Embryonic facial prominence (tissue), 1 donor: ENCODE data around the gene JAKMIP1.

Experiments used
- DNase-seq: peaks from one replicate; pipeline ENCODE4 v3.0.0-alpha.2; 2016; ENCODE audit errors: extremely low spot score

JAKMIP1 gene

DNA sequence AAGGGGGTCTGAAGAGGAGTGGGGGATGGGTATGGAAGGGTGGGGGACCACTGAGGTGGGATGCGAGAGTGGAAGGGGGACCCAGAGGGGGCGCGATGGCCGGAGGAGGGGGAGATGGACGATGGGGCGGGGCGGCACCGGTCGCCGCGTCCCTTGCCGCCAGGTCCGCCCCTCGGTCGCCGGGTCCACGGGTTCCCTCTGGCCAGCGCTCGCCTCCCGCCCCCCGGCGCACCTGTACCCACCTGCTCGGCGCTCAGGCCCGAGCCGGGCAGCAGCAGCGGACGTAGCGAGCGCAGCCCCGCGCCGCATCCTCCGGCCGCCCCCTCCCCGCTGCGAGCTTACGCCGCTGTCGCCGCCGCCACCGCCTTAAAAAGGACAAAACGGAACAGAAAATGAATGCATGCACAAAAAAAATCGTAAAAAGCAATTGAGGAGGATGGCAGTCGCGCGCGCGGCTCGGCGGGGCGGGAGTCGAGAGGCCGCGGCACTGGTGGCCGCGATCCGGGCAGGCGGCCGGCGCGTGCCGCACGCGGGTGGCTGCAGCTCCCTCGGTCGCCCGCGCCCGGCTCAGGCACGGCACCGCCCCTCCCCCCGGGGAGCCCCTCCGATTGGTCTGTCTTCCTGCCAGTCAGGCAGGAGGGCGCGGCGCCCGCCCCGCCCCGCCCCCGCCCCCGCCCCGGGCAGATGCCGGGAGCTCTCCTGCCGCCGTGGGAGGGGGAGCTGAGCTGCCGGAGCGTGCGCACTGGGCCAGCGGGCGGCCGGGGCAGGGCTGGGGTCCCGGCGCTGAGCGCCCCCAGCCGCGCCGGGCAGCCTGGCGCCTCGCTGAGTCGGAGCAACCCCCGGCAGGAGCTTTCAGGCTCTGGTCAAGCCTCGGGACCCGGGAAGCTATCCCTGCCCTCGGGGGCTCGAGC lies at the start of gene JAKMIP1:
Gene JAKMIP1, minus strand, starts transcription at position 539 of the 911 bp plus-strand sequence. CDS start 87,699 bp downstream, outside the sequence.
- peak; percentile 21 for DNase-seq

DNA sequence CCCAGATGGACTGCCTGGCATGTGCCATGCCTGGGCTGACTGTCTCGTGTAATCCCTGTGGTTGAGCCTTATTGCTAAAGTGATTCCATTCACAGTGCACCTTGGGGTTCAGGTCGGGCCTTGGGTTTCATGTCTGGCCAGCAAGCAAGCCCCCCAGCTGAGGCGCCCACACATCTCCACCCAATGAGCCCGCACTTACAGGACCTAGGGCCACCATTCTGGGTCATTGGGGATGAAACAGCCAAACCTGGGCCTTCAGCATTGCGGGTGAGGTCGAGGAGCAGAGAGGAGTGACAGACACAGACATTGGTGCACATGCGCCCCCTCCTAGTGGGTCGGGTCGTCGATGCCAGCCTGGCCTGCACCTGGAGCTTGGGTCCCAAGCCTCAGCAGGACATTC lies 48.0 kb upstream of the JAKMIP1 start:
- DNase-seq = no peak

DNA sequence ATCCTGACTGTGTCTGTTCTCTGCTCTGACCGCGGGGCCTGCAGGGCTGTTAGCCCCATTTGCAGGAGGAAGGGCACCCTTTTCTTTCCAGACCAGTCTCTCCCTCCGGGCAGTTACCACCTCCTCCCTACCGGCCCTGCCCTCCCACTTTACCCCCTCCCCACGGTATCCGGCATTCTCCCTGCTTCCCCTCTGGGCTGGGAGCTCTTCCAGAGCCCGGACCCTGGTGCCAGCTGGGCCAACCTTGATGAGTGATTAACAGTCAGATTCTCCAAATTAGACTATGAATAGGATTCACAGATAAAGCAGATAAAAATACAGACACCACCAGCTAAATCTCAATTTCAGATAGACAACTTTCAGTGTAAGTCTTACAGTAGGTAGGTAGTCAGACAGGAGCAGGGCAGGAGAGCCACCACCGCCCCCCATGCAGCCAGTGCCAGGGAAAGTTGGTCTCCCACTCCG lies 45.9 kb upstream of the JAKMIP1 start:
- DNase-seq = no peak

DNA sequence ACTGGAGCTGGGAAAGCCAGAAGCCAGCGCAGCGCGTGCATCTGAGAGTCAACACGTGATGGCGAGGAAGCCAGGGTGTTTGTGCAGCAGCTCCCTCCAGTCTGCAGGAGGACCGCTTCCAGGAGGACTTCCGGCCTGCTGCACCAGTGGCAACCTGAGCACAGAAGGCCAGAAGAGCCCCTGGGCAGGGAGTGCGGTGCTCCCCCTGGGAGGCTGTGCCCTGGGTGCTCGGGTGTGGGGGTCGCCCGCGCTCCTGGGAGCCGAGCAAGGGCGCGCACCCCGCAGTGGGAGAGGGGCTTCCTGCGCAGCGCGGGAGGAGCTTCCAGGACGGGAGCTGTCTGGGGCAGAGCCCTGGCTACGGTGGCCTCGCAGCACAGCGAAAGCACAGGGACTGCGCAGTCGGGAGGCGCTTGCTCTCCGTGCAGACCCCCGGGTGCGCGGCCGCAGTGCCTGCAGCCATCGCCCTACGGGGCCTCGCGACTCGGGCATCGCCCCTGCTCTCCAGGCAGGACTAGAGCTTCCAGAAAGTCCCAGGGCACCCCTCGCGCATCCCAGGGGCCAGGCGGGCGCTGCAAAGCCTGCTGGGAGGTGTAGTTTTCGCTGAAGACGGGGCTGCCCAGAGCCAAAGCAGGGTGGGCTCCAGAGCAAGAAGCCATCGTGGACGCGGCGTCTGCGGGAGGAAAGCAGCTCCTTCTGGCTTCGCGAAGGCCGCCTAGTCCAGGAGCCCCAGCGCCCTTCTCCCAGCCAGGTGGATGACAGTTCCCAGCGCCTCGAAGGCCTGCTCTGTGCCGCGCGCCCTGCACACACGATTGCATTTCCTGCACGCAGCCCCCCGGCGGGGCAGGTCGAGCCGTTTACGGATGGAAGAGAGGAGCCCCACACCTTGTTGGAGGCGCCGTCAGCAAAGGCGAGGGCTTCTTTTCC lies 45.2 kb upstream of the JAKMIP1 start:
- DNase-seq = no peak

DNA sequence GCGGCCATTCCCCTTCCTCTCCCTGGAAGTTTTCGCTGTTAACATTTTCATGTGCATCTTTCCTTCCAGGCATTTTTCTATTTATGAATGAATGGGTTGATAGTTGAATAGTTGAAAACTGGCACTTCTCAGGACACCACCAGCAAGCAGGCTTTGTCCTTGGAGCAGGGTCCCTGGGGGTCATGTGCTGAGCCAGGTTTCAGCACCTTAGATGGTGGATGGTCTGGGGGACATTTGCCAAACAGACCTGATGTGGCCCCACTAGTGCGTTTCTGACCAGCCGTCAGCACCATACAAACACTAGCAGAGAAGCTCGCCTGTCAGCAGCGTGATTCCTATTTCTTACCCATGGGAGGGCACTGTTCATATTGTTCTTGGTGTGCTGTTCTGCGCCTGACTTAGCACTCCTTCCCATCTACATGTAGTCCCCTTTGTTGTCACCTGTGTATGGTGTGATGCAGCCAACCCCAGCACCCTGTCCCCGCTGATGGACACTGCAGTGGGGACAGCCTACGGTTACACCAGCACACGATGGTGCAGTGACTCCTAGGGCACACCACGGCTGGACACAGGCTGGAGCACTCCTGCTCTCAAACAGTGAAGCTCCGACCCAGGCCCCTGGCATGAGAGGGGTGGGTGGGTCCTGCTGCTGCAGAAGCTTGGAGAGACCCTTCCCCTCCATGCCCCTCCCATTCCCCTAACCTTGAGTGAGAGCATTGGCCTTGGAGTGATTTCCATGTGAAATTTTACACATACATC lies 42.1 kb upstream of the JAKMIP1 start:
- DNase-seq = no peak

DNA sequence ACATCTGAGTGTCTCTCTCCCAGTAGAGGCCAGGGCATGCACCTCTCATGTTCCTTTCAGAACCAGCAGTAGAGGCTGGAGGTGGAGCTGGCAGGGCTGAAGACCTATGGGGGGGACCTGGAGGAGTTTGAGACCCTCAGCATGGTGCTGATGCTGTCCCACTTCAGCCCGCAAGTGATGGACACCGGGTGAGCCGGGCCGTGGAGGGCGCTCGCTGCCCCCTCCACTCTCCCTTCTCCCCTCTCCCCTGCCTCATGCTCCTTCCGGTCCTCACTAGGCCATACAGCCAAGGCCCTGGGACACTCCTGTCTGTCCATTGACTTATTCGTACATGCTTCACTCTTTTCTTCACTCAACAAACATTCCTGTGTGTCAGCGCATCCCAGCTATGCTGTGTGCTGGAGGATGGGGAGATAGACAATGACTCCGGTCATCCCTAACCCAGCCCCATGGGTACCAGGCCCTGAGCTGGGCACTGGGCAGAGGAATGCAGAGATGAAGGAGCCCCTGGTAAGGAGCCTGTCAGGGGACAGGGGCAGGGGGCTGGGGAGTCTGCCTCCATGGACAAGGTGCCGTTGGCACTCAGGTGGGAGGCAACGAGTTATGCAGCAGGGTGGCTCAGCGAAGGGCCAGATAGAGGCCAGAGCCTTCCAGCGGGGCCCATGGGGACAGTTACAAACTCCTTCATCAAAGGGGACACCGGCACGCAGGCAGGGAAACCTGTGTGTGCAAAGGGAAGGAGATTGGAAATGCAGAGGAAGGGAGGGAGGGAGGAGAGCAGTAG lies 40.9 kb upstream of the JAKMIP1 start:
- no peak for DNase-seq

DNA sequence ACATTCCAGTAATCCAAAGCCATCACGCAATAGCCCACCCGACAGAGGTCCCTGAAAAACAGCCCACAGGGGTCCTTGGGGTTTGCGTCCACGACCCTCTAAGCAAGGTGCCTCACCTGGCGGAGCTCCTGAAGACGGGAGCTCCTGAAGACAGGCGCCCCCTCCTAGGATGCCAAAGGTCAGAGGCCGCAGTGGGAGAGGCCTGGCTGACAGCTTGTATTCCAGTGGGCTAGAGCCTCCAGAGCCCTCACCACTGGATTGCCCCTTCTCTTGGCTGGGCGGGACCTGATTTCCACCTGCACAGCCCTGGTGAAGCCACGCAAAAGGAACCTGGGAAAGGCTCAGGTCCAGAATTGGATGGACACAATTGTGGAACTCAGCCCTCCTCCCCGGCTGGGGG lies 39.6 kb upstream of the JAKMIP1 start:
- no peak for DNase-seq

DNA sequence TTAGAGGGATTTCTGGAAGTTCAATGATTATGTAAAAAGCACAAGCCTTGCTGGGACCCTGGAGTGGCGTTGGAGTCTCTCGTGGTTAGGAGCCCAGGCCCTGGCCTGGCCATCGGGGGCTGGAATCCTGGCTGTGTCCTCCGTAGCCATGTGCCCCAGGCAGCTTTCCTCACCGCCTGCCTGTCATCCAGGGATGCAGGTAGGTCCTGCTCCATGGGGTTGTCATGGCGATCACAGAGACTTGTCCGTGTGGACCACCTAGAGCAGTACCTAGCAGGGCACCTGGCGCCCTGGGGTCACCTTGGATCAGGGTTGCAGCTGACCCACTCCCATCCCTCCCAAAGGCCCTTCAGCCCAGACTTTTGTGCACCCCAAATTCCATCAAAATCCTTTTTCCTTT lies 39.1 kb upstream of the JAKMIP1 start:
- no peak for DNase-seq

DNA sequence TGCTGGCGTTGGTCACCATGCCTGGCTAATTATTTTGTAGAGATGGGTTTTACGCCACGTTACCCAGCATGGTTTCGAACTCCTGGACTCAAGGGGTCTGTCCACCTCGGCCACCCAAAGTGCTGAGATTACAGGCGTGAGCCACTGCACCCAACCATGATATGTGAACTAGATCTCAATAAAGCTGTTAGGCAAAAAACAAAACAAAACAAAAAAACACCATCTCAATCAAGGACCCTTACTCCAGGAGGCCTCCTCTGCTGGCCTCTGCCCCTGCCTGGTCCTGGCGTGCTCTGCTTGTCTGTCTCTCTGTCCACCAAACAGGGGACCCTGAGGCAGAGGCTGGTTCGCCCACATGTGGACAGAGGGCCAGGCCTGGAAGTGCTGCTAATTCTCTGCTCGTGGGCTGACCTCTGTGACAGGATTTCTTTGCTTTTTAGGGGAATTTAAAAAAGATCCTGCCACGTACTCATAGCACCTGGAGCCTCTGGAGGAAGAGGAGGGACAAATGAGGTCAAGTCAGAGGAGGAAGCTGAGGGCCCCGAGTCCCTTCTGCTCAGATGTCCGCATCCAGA lies 36.6 kb upstream of the JAKMIP1 start:
- DNase-seq = no peak

DNA sequence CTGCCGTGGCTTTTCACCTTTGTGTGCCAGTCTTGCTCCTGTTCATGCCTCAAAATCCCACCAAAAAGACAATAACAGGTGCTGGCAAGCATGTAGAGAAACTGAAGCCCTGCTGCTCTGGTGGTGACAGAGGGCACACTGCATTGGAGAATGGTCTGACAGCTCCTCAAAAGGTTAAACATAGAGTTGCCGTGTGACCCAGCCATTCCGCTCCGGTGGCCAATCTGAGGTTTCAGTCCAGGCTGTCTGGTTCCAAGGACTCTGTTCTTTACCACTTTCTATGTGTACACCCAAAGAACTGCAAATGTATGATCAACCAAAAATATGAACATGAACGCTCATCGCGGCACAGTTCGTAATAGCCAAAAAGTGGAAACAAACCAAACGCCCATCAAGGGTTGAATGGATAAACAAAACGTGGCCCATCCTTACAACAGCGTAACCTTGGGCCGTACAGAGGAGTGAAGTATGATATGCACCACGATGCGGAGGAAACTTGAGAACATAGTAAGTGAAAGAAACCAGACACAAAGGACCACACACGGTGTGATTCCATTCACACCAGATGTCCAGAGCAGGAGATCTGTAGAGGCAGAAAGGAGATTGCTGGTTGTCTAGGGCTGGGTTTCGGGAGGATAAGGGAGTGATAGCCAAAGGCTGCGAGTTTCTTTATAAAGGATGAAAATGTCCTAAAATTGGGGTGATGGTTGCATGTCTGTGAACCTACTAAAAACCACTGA lies 35.7 kb upstream of the JAKMIP1 start:
- no peak for DNase-seq

DNA sequence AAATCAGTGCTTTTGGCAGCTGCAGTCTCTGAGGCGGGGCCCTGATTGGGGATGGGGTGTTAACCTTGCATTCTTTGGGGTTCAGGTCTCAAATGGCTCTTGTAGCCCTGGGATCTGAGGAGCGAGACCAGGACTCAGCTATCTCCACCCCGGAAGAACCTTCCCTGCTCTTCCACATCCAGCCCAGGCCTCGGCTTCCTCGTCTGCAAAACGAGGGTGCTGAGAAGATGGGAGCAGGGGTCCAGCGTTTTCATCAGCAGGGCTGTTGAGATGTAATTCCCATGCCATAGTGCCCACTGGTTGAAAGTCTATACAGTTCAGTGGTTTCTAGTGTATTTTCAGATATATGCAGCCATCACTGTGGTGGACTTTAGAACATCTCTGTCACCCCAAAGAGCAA lies 34.7 kb upstream of the JAKMIP1 start:
- no peak for DNase-seq

DNA sequence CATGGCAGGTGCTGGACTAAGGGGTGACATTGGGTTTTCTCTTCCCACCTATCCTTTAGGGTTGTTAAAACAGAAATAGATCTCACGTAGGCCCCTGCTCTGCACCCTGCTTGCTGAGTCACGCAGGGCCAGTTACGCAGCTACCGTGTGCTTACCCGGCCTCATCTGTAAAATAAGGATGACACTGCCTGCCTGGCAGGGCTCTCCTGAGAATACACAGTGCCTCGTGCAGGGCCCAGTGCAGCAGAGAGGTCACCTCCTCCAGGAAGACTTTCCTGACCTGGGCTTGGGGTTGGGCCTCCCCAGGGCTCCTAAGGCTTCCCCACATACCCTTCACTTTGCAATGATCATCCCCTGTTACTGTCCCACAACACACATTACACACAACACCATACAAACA lies 33.6 kb upstream of the JAKMIP1 start:
- DNase-seq = no peak

DNA sequence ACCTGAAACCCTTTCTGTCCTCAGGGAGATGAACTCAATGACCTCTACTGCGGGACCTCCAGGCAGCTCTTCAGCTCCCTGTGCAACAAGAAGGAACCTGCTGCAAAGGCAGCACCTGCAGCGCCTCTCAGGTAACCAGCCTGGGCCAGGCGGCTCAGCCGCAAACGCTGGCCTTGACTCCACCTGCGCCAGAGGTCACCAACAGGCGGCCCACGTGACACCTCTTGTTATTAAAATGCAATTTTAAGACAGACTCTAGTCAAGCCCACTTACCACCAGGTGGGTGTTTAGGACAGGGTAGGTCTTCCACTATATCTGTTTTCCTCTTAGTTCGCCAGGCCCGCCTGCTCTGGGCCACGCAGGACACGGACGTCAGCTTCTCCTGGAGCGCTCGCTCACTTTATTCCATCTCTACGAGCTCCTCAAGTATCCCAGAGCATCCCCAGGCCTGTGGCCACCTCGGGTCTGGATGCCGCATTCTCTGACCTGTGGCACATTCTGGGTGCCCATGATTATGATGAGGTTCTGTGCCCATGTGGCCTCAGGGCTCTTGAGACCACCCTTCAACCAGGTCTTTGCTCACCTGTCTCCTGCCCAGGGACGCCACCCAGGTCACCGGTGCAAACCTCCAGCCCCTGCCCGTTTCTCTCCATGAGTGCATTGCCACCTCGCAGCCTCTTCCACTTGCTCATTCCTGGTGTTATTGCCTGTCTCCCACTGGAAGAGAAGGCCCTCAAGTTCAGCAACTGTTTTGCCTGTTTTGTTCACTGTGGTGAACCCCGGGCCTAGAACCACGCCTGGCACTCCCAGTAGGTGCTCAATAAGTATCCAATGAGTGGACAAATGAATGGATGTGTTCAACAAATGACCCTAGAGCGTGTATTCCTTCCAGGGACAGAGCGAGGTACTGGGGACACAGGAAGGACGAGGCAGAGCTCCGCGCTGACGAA lies 32.8 kb upstream of the JAKMIP1 start:
- DNase-seq = no peak

DNA sequence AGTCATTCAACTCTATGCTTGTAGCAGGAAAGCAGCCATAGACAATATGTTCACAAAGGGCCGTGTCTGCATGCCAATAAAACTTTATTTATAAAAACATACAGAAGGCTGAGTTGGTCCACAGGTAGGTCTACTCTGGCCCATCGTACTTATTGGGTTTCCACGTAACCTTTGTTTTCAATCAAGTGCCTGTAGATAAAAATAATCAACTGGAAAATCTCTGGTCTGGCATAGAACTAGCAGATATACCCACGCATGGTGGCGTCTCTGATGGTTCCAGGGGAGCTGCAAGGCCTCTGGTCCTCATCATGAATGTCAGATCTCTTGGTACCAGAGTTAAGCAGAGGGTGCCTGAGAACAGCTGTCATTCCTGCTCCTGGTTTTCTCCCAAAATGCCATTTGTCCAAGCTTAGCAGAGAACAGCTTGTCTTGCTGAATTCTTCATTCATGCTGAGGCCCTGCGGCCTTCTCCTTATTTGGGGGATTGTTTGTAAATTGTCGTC lies 31.4 kb upstream of the JAKMIP1 start:
- DNase-seq = no peak

DNA sequence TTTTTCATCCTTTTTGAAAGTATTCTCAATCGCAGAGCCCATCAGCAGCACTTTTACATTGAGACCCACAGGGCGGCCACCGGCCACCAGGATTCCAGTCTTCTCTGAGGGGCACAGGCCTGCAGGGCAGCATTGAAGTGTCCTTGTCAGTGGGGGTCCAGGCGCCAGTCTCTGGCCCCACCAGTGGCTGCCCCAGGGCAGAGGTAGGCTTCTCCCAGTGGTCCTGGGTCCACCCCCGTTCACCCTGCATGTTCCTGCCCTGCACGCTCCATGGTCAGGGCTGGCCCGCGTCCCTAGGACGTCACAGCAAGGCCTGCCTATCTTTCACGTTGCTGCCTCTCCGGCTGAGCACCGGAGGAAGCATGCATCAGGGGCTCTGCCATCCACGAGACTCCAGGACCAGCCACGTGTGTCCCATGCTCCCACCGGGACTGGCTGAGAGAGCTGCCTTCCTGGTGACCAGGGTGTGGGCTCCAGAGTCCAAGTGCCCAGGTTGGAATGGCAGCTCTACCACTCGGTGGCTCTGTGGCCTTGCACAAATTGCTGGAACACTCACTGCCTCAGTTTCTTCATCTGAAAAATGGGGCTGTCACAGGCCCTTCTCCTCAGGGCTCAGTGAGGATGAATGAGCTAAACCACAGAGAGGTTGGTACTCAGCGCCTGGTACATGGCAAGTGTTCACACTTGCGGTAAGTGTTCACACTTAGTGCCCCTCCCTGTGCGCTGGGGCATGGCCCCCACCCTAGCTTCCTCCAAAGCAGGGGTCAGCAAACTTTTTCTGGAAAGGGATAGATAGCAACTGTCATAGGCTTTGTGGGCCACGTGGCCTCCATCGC lies 30.7 kb upstream of the JAKMIP1 start:
- no peak for DNase-seq

DNA sequence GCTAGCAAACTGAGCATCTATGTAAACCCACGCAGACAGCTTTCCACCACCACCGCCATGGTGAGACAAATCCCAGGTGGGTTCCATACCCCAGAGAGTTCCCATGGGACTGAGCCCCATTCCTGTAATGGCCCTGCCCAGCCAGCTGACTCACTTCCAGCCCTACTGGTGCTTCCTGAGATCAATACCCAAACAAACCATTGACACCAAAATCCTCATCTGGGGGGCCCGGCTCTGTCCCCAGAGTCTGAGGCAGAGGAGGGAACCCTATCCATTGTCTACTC lies 30.1 kb upstream of the JAKMIP1 start:
- DNase-seq = no peak

DNA sequence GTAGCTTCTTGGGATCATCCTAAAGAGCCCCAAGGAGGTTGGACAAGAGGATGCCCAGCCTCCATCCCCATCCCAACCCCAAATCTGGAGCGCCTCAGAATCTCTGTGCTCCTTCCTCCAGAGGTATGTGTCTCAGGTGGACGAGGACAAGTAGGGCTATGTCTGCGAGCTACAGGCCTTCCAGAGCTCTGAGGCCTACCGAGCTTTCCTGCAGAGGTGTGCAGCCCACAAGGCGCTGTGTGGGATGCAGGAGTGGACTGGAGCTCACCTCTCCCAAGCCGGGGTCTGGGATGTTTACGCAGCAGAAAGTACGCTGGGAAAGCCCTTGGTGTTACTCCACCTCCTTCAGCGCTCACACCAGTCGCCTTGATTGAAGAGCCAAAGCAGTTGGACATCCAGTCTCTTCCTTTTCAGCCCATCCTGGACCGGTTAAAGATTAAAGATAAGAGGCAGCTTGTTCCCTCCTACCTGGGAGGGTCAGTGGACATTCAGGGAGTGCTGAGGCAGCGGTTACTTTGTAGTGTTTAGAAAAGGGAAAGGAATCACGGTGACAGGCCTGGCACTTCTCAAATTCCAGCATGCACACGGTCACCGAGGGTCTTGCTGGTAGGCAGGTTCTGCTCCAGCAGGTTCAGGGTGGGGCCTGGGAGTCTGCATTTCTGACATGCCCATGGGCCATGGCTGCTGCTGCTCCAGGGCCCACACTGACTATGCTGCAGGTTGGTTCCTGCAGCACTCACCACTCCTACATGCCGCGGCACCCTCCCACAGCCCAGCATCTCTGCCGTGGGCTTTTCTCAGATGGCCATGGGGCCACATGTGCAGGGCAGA lies 29.5 kb upstream of the JAKMIP1 start:
- DNase-seq = no peak
